GM10266 (cell line): ENCODE results near the gene S100A6.

ENCODE experiments used
- DNase-seq: peaks from one replicate; pipeline ENCODE4 v3.0.0; 2012; ENCODE audit errors: extremely low spot score
- TF ChIP-seq, protein P1 (sequence below): IDR thresholded peaks from 2 replicates; pipeline ENCODE4 v1.5.1; 2012; ENCODE audit warnings: mild to moderate bottlenecking, low read depth; ENCODE audit not compliant: control insufficient read depth, insufficient read depth; ENCODE audit errors: missing control alignments

Gene S100A6

DNA sequence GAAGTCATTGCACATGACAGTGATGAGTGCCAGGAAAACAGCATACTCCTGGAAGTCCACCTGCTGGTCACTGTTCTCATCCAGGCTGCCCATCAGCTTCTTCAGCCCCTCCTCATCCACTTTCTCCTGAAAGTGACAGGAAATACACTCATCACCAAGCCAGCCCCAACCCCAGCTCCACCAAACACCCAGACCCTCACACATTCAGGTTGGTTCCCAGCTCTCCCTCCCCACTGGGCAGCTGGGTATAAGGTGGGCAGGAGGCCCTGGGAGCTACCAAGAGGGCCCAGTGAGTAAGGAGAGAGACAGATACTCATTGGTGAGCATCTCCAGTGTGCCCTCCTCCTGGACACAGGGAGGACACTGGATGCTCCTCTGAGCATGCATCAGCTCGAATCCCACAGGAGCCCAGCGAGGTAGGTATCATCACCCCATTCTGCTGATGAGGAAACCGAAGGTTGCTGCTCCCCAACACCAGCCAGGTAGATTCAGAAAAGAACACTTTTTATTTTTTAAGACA lies 25.7 kb upstream of the S100A6 start:
- TF ChIP-seq, protein P1, sequence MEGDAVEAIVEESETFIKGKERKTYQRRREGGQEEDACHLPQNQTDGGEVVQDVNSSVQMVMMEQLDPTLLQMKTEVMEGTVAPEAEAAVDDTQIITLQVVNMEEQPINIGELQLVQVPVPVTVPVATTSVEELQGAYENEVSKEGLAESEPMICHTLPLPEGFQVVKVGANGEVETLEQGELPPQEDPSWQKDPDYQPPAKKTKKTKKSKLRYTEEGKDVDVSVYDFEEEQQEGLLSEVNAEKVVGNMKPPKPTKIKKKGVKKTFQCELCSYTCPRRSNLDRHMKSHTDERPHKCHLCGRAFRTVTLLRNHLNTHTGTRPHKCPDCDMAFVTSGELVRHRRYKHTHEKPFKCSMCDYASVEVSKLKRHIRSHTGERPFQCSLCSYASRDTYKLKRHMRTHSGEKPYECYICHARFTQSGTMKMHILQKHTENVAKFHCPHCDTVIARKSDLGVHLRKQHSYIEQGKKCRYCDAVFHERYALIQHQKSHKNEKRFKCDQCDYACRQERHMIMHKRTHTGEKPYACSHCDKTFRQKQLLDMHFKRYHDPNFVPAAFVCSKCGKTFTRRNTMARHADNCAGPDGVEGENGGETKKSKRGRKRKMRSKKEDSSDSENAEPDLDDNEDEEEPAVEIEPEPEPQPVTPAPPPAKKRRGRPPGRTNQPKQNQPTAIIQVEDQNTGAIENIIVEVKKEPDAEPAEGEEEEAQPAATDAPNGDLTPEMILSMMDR: no peak
- DNase-seq: no peak

DNA sequence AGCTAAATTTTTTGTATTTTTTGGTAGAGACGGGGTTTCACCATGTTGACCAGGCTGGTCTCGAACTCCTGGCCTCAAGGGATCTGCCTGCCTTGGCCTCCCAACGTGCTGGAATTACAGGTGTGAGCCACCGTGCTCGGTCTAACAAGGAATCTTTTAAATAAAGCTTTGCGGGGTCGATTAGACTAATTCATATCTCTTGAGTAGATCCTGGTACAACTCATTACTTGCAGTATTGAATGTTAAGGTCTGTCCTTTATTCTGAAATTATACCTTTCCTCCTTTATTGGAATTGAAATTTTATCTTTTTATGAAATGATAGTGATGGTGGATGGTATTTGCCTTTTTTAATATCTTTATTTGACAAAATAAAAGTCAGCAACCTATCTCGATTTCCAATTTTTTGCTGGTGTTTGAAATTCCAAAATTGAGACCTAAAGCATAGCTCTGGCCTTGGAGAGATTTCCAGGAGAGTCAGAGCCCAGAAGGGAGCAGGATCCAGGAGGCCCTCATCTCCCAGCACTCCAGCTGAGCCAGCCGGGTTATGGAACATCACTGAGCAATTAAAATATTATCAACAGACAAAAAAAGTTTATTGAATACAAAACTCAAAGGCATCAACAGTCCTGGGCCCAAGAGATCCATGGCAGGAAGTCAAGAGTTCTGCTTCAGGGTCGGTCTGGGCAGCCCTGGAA lies 25.1 kb upstream of the S100A6 start:
- TF ChIP-seq, protein P1: no peak
- no peak for DNase-seq

DNA sequence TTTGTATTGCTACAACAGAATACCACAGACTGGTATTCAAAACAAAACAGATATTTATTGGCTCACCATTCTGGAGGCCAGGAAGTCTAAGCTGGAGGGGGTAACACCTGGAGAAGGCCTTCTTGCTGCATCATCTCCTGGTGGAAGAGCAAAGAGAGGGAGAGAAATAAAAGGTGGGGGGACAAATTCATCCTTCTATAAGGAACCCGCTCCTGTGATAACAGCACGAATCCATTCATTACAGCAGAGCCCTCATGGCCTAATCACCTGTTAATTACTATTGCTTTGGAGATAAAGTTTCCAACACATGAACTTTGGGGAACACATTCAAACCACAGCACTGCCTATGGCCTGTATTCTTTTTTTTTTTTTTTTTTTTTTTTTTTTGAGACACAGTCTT lies 24.4 kb upstream of the S100A6 start:
- DNase-seq: no peak

DNA sequence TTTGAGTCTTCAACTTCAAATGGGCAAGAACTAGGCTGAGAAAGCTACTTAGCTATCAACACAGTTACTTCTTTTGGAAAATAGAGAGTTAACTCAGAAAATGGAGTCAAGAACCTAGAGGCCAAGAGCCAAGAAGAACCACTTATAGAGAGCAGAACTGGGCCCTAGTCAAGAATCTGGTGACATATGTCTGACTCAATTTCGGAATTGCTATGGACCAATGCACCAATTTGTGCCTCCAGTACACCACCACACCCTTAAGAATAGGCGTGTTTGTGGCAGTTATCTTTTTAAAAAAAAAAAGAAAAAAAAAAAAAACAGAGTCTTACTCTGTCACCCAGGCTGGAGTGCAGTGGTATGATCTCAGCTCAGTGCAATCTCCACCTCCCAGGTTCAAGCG lies 22.1 kb upstream of the S100A6 start:
- DNase-seq: no peak
- TF ChIP-seq, protein P1: no peak

More for the DNA sequence above, 24.4 kb upstream of the S100A6 start:
- TF ChIP-seq, protein P1: no peak

DNA sequence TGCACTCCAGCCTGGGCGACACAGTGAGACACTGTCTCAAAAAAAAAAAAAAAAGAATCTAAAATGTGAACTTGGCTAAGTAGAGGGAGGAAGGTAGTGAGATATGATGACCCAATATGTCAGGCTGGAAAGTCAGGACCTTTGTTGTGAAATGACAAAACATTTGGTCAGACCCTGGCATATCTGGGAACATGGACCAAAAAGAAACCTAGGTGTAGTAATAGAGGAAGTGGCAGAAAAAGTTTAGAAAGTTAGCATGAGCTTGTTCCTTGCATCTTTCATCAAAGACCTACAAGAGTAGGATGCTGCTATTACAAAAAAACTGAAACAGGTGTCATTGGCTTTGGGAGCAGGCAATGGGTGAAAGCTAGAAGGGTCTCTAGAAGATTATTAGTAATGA lies 20.6 kb upstream of the S100A6 start:
- TF ChIP-seq, protein P1: no peak
- no peak for DNase-seq

DNA sequence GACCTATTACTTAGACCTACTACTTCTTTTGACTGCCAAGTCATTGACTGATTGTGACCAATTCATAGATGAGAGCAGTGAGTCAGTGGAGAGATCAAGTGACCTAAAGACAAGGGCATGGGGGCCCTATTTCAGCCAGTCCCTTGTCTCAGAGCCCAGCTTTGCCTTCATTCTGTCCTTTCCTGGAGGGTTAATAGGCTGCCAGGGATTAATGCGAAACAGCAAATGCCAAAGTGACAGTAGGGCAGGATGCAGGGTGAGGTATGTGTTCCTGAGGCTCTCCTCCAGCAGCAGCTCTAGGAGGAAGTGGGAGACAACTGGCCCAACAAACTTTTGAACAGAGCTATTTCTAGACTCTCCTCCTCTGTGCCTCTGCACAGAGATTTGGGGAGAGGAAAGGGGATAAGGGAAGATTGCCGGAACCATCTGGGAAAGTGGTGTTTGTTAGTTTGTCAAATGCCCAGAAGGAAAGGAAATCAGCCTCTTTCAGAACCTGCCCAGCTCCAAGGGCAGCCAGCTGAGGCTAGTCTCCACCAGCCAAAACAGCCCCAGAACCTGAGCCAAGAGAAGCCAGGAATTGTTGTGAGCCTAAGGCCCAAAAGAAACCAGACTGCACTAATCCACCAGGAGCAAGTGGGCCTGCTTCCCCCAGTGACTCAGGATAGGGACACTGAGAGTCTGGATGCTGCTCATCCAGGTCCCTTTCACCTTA lies 18.2 kb upstream of the S100A6 start:
- DNase-seq: no peak
- TF ChIP-seq, protein P1: no peak

DNA sequence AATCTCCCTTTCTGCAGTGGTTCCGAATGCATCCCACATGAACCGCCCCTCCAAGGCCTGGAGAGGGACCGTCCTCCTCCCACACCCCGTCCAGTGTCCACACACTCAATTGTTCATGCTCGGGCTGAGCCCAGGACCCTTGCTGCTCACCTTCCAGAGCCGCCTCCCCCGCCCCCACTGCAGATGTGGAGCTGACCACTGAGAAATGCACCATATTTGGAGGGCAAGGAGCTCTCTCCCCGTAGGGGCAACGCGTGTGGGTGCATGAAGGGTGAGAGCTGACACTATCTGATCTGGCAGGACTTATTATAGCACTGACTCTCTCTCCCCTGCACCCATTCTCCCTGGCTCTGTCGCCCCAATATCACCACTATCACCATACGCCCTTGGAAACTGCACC lies 17.3 kb upstream of the S100A6 start:
- DNase-seq: no peak
- TF ChIP-seq, protein P1: no peak
